ENCODE measurements around the gene CELSR1. TPM values are rescaled to one million over a fixed set of nuclear protein-coding genes. Genes with fewer than 3 reads are reported as not detected.
"Not testable (repeated sequence)": the region's sequence is repeated elsewhere in the genome, so short reads cannot be mapped to it uniquely, and the experiment has no call there.

CELSR1 gene
- total RNA-seq, 1 experiment from 2014 or later: 14.2 TPM

GRCh38 chr22:46397951-46398350 lies 139.5 kb downstream of the CELSR1 start:
- Histone ChIP-seq H3K4me1 (ENCODE audit: insufficient read depth, low read length) (no peaks in the 10 kb centered on the region), H4K20me1 (ENCODE audit: low read length) (no peaks in the 10 kb centered on the region), H3K36me3 (ENCODE audit: low read depth, low read length) (no peaks in the 10 kb centered on the region), H3K9ac (ENCODE audit: low read length) (no peak overlapping the region), H2AFZ (ENCODE audit: low read length) (no peak overlapping the region), H3F3A (ENCODE audit: low read length, unreplicated experiment) (no peaks in the 10 kb centered on the region), H3K79me2 (ENCODE audit: low read length) (no peaks in the 10 kb centered on the region), H3K4me2 (ENCODE audit: low read length) (no peak overlapping the region), H3K9me3 (ENCODE audit: low read length) (no peaks in the 10 kb centered on the region), H3K27ac (ENCODE audit: low read length) (no peak overlapping the region), H3K27me3 (ENCODE audit: low read length) (no peaks in the 10 kb centered on the region), H3K4me3 (ENCODE audit: low read length) (no peak overlapping the region), H3K9me2 (replicated peaks; ENCODE audit: low read length) (no peaks in the 10 kb centered on the region)
- no peak for DNase-seq
- intact Hi-C loops (cut with micrococcal nuclease): no loop called here
- no peak for ATAC-seq
- POLR2A ChIA-PET (ENCODE audit: unreplicated experiment): no interaction called here
- BruUV-seq (replicated peaks): no TSS peak
- CTCF ChIA-PET: no interaction called here
- no peak for TF ChIP-seq CTCF (conservative IDR thresholded peaks at IDR 0.05; ENCODE audit: low read depth, low read length)

- H3K9ac ChIP-seq (ENCODE audit: low read length): no peak overlapping the region
- no peak for DNase-seq
- ATAC-seq: no peak
- H3K79me2 ChIP-seq (ENCODE audit: low read length): no peaks in the 10 kb centered on the region
- no peaks in the 10 kb centered on the region for H4K20me1 ChIP-seq (ENCODE audit: low read length)
- no peak overlapping the region for H2AFZ ChIP-seq (ENCODE audit: low read length)
- ChIA-PET POLR2A (ENCODE audit: unreplicated experiment) (no interaction called here), CTCF (no interaction called here)
- BruUV-seq (replicated peaks): no TSS peak
- no peaks in the 10 kb centered on the region for H3K4me1 ChIP-seq (ENCODE audit: insufficient read depth, low read length)
- no peak overlapping the region for H3K4me2 ChIP-seq (ENCODE audit: low read length)
- TF ChIP-seq EZH2phosphoT487 (IDR thresholded peaks at IDR 0.05; ENCODE audit: borderline replicate concordance, low read length) (no peak), EZH2 (IDR thresholded peaks at IDR 0.05; ENCODE audit: low read length, unreplicated experiment) (no peak), CTCF (conservative IDR thresholded peaks at IDR 0.05; ENCODE audit: low read depth, low read length) (no peak)
- intact Hi-C loops (cut with micrococcal nuclease): no loop called here
- no peak overlapping the region for H3K27ac ChIP-seq (ENCODE audit: low read length)
- no peaks in the 10 kb centered on the region for H3K36me3 ChIP-seq (ENCODE audit: low read depth, low read length)
- no peaks in the 10 kb centered on the region for H3K9me2 ChIP-seq (replicated peaks; ENCODE audit: low read length)
- H3K4me3 ChIP-seq (ENCODE audit: low read length): no peak overlapping the region
- H3K27me3 ChIP-seq (ENCODE audit: low read length): no peaks in the 10 kb centered on the region
- H3F3A ChIP-seq (ENCODE audit: low read length, unreplicated experiment): no peaks in the 10 kb centered on the region
- no peaks in the 10 kb centered on the region for H3K9me3 ChIP-seq (ENCODE audit: low read length)
Measured at GRCh38 chr22:46397514-46397913, 139.9 kb downstream of the CELSR1 start.

- H3K4me2 ChIP-seq (ENCODE audit: low read length); intact Hi-C loops (cut with micrococcal nuclease); H3K36me3 ChIP-seq (ENCODE audit: low read depth, low read length); BruUV-seq (replicated peaks); H3F3A ChIP-seq (ENCODE audit: low read length, unreplicated experiment); H4K20me1 ChIP-seq (ENCODE audit: low read length); H3K9me3 ChIP-seq (ENCODE audit: low read length); H3K4me3 ChIP-seq (ENCODE audit: low read length); CTCF ChIA-PET; ATAC-seq; H3K27me3 ChIP-seq (ENCODE audit: low read length); DNase-seq; H3K9ac ChIP-seq (ENCODE audit: low read length); H3K4me1 ChIP-seq (ENCODE audit: insufficient read depth, low read length); POLR2A ChIA-PET (ENCODE audit: unreplicated experiment); H3K9me2 ChIP-seq (replicated peaks; ENCODE audit: low read length); H3K27ac ChIP-seq (ENCODE audit: low read length); H3K79me2 ChIP-seq (ENCODE audit: low read length); H2AFZ ChIP-seq (ENCODE audit: low read length): not testable (repeated sequence)
Measured at GRCh38 chr22:46397049-46397448, 140.4 kb downstream of the CELSR1 start.

Measured in PC-3 (cell line).